Activated T-cell treated with anti-CD3 and anti-CD28 coated beads, Interleukin-2, amount 50 U/mL, for 24 hours (primary cell): ENCODE results near the gene ADCY2.
A peak's percentile ranks its signal among the peaks of the same experiment; 100 is the strongest.

Source experiments
- DNase-seq: peaks from one replicate; pipeline ENCODE4 v3.0.0-alpha.2; 2020
- H3K27ac Mint-ChIP-seq: 2 replicates; pipeline ENCODE4 v1.8.0; 2020; ENCODE audit warnings: mild to moderate bottlenecking, mixed read lengths
- H3K27me3 Mint-ChIP-seq: 2 replicates; pipeline ENCODE4 v1.8.0; 2020; ENCODE audit warnings: mixed read lengths
- H3K36me3 Mint-ChIP-seq: 2 replicates; pipeline ENCODE4 v1.8.0; 2020; ENCODE audit warnings: low read depth, mixed read lengths
- H3K4me1 Mint-ChIP-seq: 2 replicates; pipeline ENCODE4 v1.8.0; 2020; ENCODE audit warnings: low read depth, mixed read lengths
- H3K4me3 Mint-ChIP-seq: 2 replicates; pipeline ENCODE4 v1.8.0; 2020; ENCODE audit warnings: mild to moderate bottlenecking, moderate library complexity, mixed read lengths
- H3K9me3 Mint-ChIP-seq: 2 replicates; pipeline ENCODE4 v1.8.0; 2020; ENCODE audit warnings: mixed read lengths

ADCY2 gene

GRCh38 chr5:7802855-7803254 lies 406.9 kb downstream of the ADCY2 start:
- no peaks in the 10 kb centered on the region for H3K36me3 Mint-ChIP-seq
- H3K9me3 Mint-ChIP-seq: no peaks in the 10 kb centered on the region
- no peak overlapping the region for H3K4me3 Mint-ChIP-seq
- H3K27ac Mint-ChIP-seq: no peak overlapping the region
- no peaks in the 10 kb centered on the region for H3K4me1 Mint-ChIP-seq
- no peak for DNase-seq
- peaks cover 13% of the 10 kb centered on the region for H3K27me3 Mint-ChIP-seq

GRCh38 chr5:7803937-7804336 lies 408.0 kb downstream of the ADCY2 start:
- Mint-ChIP-seq H3K4me1 (no peaks in the 10 kb centered on the region), H3K9me3 (no peaks in the 10 kb centered on the region), H3K4me3 (no peak overlapping the region), H3K36me3 (no peaks in the 10 kb centered on the region), H3K27ac (no peak overlapping the region), H3K27me3 (peaks cover 8% of the 10 kb centered on the region)
- no peak for DNase-seq

- Mint-ChIP-seq H3K27me3 (peaks cover 12% of the 10 kb centered on the region), H3K4me1 (no peaks in the 10 kb centered on the region), H3K4me3 (no peak overlapping the region), H3K9me3 (no peaks in the 10 kb centered on the region), H3K36me3 (no peaks in the 10 kb centered on the region), H3K27ac (no peak overlapping the region)
- DNase-seq: no peak
These were observed 409.4 kb downstream of the ADCY2 start for GRCh38 chr5:7805379-7805778.

- H3K4me1 Mint-ChIP-seq: no peaks in the 10 kb centered on the region
- no peaks in the 10 kb centered on the region for H3K9me3 Mint-ChIP-seq
- H3K27ac Mint-ChIP-seq: no peak overlapping the region
- DNase-seq: no peak
- H3K27me3 Mint-ChIP-seq: peaks cover 38% of the 10 kb centered on the region
- H3K4me3 Mint-ChIP-seq: no peak overlapping the region
- H3K36me3 Mint-ChIP-seq: no peaks in the 10 kb centered on the region
These were observed 413.1 kb downstream of the ADCY2 start for GRCh38 chr5:7808998-7809397.

- Mint-ChIP-seq H3K36me3 (no peaks in the 10 kb centered on the region), H3K27ac (no peak overlapping the region)
These were observed 415.8 kb downstream of the ADCY2 start for GRCh38 chr5:7811715-7812114.

GRCh38 chr5:7813007-7813406 lies 417.1 kb downstream of the ADCY2 start:
- no peaks in the 10 kb centered on the region for H3K9me3 Mint-ChIP-seq
- no peaks in the 10 kb centered on the region for H3K36me3 Mint-ChIP-seq
- H3K27me3 Mint-ChIP-seq: peaks cover 58% of the 10 kb centered on the region
- no peak for DNase-seq
- peaks cover 4% of the 10 kb centered on the region for H3K4me1 Mint-ChIP-seq
- H3K27ac Mint-ChIP-seq: no peak overlapping the region
- no peak overlapping the region for H3K4me3 Mint-ChIP-seq

More at GRCh38 chr5:7811715-7812114, 415.8 kb downstream of the ADCY2 start:
- Mint-ChIP-seq H3K27me3 (peaks cover 55% of the 10 kb centered on the region), H3K9me3 (no peaks in the 10 kb centered on the region), H3K4me3 (no peak overlapping the region), H3K4me1 (peaks cover 4% of the 10 kb centered on the region)
- no peak for DNase-seq

DNA sequence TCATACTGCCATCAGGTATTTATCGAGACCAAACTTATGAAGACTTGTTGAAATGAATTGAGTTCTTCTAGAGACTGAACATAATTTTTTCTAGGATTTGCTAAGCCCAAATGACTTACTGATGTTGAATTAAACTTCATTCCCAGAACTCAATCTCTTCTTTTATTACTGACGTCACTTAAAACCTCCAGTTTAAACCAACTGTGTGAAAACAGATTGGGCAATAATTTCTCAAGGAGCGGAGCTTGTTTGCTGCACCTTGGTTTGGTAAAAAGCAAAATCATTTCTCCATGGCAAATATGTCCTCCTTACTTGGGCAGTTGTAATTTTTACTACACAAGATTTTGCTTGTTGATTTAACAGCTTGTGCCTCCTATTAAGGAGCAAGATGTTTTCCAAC lies 417.6 kb downstream of the ADCY2 start:
- Mint-ChIP-seq H3K4me3 (no peak overlapping the region), H3K36me3 (no peaks in the 10 kb centered on the region), H3K9me3 (no peaks in the 10 kb centered on the region), H3K27ac (no peak overlapping the region), H3K4me1 (peaks cover 4% of the 10 kb centered on the region), H3K27me3 (peaks cover 58% of the 10 kb centered on the region)
- no peak for DNase-seq

DNA sequence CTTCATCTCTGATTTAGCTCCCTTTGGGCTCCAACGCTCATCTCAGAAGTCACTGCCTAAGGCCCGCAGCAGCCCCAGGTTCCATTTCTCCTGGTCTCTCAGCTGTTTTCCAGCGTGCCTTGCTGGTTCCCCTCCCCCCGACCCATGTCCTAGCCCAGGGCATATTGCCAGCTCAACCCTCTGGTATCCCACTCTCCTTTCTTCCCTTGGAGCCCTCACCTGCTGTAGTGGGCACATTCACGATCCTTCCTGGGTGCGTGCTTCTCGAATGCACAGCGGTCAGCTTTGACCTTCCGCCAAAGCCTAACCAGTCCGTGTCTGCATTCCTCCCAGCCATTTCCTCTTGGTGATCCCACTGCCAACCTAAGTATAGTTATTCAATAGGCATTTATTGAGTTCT lies 418.9 kb downstream of the ADCY2 start:
- H3K27ac Mint-ChIP-seq: no peak overlapping the region
- peaks cover 4% of the 10 kb centered on the region for H3K4me1 Mint-ChIP-seq
- H3K36me3 Mint-ChIP-seq: no peaks in the 10 kb centered on the region
- peaks cover 65% of the 10 kb centered on the region for H3K27me3 Mint-ChIP-seq
- H3K4me3 Mint-ChIP-seq: no peak overlapping the region
- H3K9me3 Mint-ChIP-seq: no peaks in the 10 kb centered on the region
- no peak for DNase-seq

DNA sequence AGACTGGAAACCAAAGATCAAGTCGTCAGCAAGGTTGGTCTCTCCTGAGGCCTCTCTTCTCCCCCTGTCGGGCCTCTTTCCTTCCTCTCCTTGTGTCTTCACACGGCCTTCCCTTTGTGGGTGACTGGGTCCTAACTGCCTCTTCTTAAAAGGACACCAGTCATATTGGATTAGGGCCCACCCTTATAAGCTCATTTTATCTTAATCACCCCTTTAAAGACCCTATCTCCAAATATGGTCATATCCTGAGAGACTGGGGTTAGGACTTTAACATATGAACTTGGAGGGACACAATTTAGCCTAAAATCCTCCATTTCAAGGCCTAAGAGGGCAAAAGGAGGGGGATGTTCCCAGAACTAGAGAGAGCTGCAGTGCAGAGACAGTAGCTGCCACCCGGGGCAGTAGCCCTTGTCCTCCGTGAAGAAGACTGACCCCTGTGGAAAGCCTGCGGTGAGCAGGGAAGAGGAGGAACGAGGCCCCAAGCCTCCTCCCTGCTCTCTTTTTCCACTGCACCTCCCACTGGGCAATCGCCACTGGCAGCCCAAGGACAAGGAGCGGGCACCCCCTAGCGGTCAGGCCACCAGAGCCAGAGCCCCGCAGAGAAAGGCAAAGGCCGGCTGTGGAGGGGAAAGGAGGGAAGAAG lies 420.1 kb downstream of the ADCY2 start:
- no peaks in the 10 kb centered on the region for H3K9me3 Mint-ChIP-seq
- no peak overlapping the region for H3K4me3 Mint-ChIP-seq
- peaks cover 61% of the 10 kb centered on the region for H3K27me3 Mint-ChIP-seq
- peak; percentile 76 for DNase-seq
- no peak overlapping the region for H3K27ac Mint-ChIP-seq
- no peaks in the 10 kb centered on the region for H3K36me3 Mint-ChIP-seq
- peaks cover 4% of the 10 kb centered on the region for H3K4me1 Mint-ChIP-seq

- Mint-ChIP-seq H3K27ac (no peak overlapping the region), H3K4me1 (peaks cover 4% of the 10 kb centered on the region), H3K9me3 (no peaks in the 10 kb centered on the region), H3K4me3 (no peak overlapping the region), H3K27me3 (peaks cover 63% of the 10 kb centered on the region), H3K36me3 (no peaks in the 10 kb centered on the region)
- no peak for DNase-seq
These were observed 420.6 kb downstream of the ADCY2 start for GRCh38 chr5:7816535-7816901.

GRCh38 chr5:7822449-7822848 lies 426.5 kb downstream of the ADCY2 start:
- Mint-ChIP-seq H3K27me3 (peaks cover 42% of the 10 kb centered on the region), H3K4me1 (no peaks in the 10 kb centered on the region), H3K9me3 (no peaks in the 10 kb centered on the region), H3K4me3 (no peak overlapping the region), H3K36me3 (no peaks in the 10 kb centered on the region), H3K27ac (no peak overlapping the region)
- no peak for DNase-seq

DNA sequence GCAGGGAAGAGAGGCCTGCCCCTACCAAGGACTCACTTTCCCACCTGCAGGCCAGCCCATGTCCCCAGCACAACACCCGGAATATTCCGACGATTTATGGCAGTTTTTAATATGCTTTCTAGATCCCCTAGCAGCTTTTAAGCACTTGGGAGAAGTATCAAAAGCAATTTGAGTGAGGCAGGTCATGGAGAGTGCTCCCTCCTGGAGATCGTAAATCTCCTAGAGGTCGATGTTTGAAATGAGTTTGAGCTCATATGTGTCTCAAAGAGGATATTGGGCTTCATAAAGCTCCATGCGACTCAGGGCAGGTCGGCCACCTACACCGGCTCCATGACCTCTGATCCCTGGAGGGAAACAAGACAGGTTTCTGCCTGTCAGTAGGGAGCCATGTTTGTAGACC lies 427.7 kb downstream of the ADCY2 start:
- no peaks in the 10 kb centered on the region for H3K36me3 Mint-ChIP-seq
- no peaks in the 10 kb centered on the region for H3K9me3 Mint-ChIP-seq
- H3K27ac Mint-ChIP-seq: no peak overlapping the region
- H3K4me3 Mint-ChIP-seq: no peak overlapping the region
- H3K27me3 Mint-ChIP-seq: peaks cover 47% of the 10 kb centered on the region
- H3K4me1 Mint-ChIP-seq: no peaks in the 10 kb centered on the region
- no peak for DNase-seq

DNA sequence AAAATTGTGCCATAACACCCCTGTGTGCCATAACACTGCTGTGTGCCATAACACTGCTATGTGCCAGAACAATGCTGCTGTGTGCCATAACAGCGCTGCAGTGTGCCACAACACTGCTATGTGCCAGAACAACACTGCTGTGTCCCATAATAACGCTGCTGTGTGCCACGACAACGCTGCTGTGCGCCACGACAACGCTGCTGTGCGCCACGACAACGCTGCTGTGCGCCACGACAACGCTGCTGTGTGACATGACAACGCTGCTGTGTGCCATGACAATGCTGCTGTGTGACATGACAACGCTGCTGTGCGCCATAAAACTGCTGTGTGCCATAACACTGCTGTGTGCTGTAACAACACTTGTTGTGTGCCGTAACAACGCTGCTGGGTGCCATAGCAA lies 429.1 kb downstream of the ADCY2 start:
- H3K27me3 Mint-ChIP-seq: peaks cover 47% of the 10 kb centered on the region
- no peak overlapping the region for H3K27ac Mint-ChIP-seq
- H3K4me1 Mint-ChIP-seq: no peaks in the 10 kb centered on the region
- no peak for DNase-seq
- no peaks in the 10 kb centered on the region for H3K9me3 Mint-ChIP-seq
- no peak overlapping the region for H3K4me3 Mint-ChIP-seq
- no peaks in the 10 kb centered on the region for H3K36me3 Mint-ChIP-seq

DNA sequence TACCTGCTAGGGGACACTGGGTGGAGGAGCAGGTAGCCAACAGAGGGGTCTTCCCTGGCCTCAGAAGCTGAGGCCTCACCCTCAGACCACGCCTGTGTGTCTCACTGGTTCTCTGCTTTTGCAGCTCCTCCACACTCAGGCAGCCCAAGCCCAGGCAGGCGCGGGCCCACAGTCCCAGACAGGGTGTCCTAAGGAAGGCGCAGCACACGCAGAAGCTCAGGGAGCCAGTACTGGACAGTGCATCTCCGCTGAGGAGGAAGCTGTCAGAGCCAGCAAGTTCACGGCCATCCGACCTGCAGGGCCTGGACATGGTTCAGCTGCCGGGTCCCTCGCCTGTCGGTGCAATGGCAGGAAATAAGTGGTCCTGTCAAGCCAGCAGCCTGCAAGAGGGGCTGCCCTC lies 429.7 kb downstream of the ADCY2 start:
- H3K27ac Mint-ChIP-seq: no peak overlapping the region
- H3K36me3 Mint-ChIP-seq: no peaks in the 10 kb centered on the region
- peaks cover 47% of the 10 kb centered on the region for H3K27me3 Mint-ChIP-seq
- H3K4me1 Mint-ChIP-seq: no peaks in the 10 kb centered on the region
- H3K4me3 Mint-ChIP-seq: no peak overlapping the region
- H3K9me3 Mint-ChIP-seq: no peaks in the 10 kb centered on the region
- DNase-seq: no peak

DNA sequence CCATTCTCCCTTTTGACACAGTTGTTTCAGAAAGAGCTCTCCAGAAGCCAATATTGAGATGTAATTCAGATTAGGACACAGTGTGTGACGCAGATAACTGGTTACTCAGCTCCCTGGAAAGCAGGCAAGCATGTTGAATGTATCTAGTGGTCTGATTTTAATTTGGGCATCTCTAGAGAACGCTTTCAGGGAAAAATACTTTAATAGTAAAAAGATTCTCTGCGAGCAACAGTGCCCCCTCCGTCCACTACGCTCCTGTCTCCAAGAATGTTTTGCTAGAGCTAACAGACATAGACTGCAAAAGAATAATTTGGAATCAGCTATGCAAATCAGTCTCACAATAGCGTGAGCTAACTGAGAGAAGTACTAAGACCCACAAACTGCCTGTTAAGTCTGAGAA lies 431.7 kb downstream of the ADCY2 start:
- Mint-ChIP-seq H3K9me3 (no peaks in the 10 kb centered on the region), H3K4me1 (no peaks in the 10 kb centered on the region), H3K4me3 (no peak overlapping the region), H3K36me3 (no peaks in the 10 kb centered on the region), H3K27ac (no peak overlapping the region), H3K27me3 (peaks cover 42% of the 10 kb centered on the region)
- DNase-seq: no peak

- Mint-ChIP-seq H3K4me1 (no peaks in the 10 kb centered on the region), H3K9me3 (no peaks in the 10 kb centered on the region), H3K27me3 (peaks cover 35% of the 10 kb centered on the region), H3K4me3 (no peak overlapping the region), H3K27ac (no peak overlapping the region), H3K36me3 (no peaks in the 10 kb centered on the region)
- no peak for DNase-seq
These were observed 432.3 kb downstream of the ADCY2 start for GRCh38 chr5:7828269-7828668.
